Lower leg skin (tissue), 4 donors: ENCODE results near the gene ELAC2. TPM values are rescaled to one million over a fixed set of nuclear protein-coding genes. Genes with fewer than 3 reads are reported as not detected.

Experiments
- DNase-seq, 2 donors: peaks; one replicate each; pipeline ENCODE4 v3.0.0-alpha.2; 2019; ENCODE audit warnings: low spot score in 2 of 2
- H3K4me3 ChIP-seq: fragments of 200-600 bp; sonication (generic); 2 replicates; pipeline ENCODE4 v1.5.1; 2017; ENCODE audit warnings: mild to moderate bottlenecking, low read depth; ENCODE audit not compliant: poor library complexity, severe bottlenecking
- POLR2A ChIP-seq, 2 donors: fragments of 450-650 bp; IDR thresholded peaks; one replicate each; pipeline ENCODE4 v1.6.1; 2016 to 2017; ENCODE audit warnings: antibody characterized with exemption in 2 of 2, mild to moderate bottlenecking in 1 of 2, moderate library complexity in 1 of 2
- WGBS, 2 donors: methylation state at CpG; one replicate each; pipeline ENCODE4 v1.1.5; 2018; 5-methylcytosine and 5-hydroxymethylcytosine counted together
- intact Hi-C: fragments of 100-400 bp; cut with DNase I; formaldehyde crosslinking; loops from one replicate; pipeline ENCODE4 v1.15.0; 2023; ENCODE audit warnings: low total_unique reads
- total RNA-seq, 4 donors: library from RNA; depleted of rRNA; stranded (reverse); fragments of >200 nt; gene quantifications; one replicate each; pipeline ENCODE4 v1.1.0, GENCODE V29; 2016
- TF ChIP-seq, protein P1 (sequence below), 3 donors: fragments of 450-650 bp; IDR thresholded peaks; one replicate each; pipeline ENCODE4 v1.5.1; 2016; ENCODE audit warnings: antibody characterized with exemption in 3 of 3, mild to moderate bottlenecking in 3 of 3, moderate library complexity in 2 of 3

The ELAC2 gene
- total RNA-seq, 4 donors from 2014 or later, result 44.3 to 107 (median 62.0) TPM

GRCh38 chr17:13014801-13015200 lies 3.0 kb downstream of the ELAC2 start:
- peak in 1 of 2 donors; percentile 61 for DNase-seq
- no peak overlapping the region for H3K4me3 ChIP-seq
- 96% methylated on average over 7 of the region's 7 CpGs for WGBS, 2 donors
- intact Hi-C loops, result no loop called here
- TF ChIP-seq POLR2A (IDR thresholded peaks at IDR 0.05), result no peak
- TF ChIP-seq, protein P1, sequence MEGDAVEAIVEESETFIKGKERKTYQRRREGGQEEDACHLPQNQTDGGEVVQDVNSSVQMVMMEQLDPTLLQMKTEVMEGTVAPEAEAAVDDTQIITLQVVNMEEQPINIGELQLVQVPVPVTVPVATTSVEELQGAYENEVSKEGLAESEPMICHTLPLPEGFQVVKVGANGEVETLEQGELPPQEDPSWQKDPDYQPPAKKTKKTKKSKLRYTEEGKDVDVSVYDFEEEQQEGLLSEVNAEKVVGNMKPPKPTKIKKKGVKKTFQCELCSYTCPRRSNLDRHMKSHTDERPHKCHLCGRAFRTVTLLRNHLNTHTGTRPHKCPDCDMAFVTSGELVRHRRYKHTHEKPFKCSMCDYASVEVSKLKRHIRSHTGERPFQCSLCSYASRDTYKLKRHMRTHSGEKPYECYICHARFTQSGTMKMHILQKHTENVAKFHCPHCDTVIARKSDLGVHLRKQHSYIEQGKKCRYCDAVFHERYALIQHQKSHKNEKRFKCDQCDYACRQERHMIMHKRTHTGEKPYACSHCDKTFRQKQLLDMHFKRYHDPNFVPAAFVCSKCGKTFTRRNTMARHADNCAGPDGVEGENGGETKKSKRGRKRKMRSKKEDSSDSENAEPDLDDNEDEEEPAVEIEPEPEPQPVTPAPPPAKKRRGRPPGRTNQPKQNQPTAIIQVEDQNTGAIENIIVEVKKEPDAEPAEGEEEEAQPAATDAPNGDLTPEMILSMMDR (IDR thresholded peaks at IDR 0.05), result no peak

- TF ChIP-seq, protein P1 (IDR thresholded peaks at IDR 0.05), result no peak
- no peak for TF ChIP-seq POLR2A (IDR thresholded peaks at IDR 0.05)
- 88 to 96% methylated on average over 7 of the region's 7 CpGs for WGBS, 2 donors
- intact Hi-C loops, result no loop called here
- DNase-seq, result peak in 1 of 2 donors; percentile 70
- no peak overlapping the region for H3K4me3 ChIP-seq
Measured at GRCh38 chr17:13010959-13011358, 6.9 kb downstream of the ELAC2 start.

DNA sequence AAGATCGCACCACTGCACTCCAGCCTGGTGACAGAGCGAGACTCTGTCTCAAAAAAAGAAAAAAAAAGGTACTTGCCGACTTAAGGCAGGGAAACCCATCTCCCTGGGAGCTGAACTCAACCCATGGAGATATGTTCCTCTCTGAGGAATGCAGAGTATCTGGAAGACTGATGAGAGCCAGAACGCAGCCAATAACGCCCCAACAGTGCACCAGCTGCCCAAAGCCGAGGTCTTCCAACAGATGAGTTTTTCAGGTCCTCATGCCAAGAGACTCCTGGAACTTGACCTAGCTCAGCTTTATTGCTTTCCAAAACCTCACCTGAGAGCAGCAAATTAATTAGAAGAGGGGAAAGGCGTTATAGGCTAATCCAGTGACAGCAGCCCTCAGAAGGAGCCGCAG lies 9.4 kb downstream of the ELAC2 start:
- TF ChIP-seq POLR2A (IDR thresholded peaks at IDR 0.05), result no peak
- TF ChIP-seq, protein P1 (IDR thresholded peaks at IDR 0.05), result no peak
- intact Hi-C loops, result no loop called here
- WGBS, 2 donors, result 88 to 91% methylated on average over 8 of the region's 8 CpGs
- DNase-seq, result no peak
- no peak overlapping the region for H3K4me3 ChIP-seq

- TF ChIP-seq POLR2A (IDR thresholded peaks at IDR 0.05), result no peak
- TF ChIP-seq, protein P1 (IDR thresholded peaks at IDR 0.05), result no peak
- intact Hi-C loops, result no loop called here
Measured at GRCh38 chr17:13005530-13005929, 12.3 kb downstream of the ELAC2 start.

GRCh38 chr17:13004336-13004735 lies 13.5 kb downstream of the ELAC2 start:
- H3K4me3 ChIP-seq, result no peak overlapping the region
- WGBS, 2 donors, result 81 to 86% methylated on average over 4 of the region's 4 CpGs
- TF ChIP-seq, protein P1 (IDR thresholded peaks at IDR 0.05), result no peak
- TF ChIP-seq POLR2A (IDR thresholded peaks at IDR 0.05), result no peak
- DNase-seq, result no peak
- intact Hi-C loops, result no loop called here

More at GRCh38 chr17:13005530-13005929, 12.3 kb downstream of the ELAC2 start:
- WGBS, 2 donors, result 95 to 98% methylated on average over 6 of the region's 6 CpGs
- no peak for DNase-seq
- H3K4me3 ChIP-seq, result no peak overlapping the region

DNA sequence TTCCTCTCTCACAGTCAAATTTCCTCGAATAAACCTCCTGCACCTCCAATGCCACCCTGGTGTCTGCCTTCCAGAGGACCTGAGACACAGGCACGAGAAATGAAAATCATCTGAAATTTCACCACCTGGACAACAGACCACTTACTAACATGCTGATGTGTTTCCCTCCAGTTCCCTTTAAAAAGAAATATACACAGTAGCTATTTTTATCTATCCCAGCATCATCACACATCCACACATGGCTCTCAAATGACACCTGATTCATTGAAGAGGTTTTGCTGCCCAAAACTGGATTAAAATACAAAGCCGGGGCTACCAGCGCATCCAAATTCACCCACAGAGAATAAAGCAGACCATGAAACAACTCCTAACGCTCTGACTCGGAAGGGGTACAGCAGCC lies 13.9 kb downstream of the ELAC2 start:
- no peak overlapping the region for H3K4me3 ChIP-seq
- intact Hi-C loops, result no loop called here
- 87 to 88% methylated on average over 6 of the region's 6 CpGs for WGBS, 2 donors
- TF ChIP-seq POLR2A (IDR thresholded peaks at IDR 0.05), result no peak
- TF ChIP-seq, protein P1 (IDR thresholded peaks at IDR 0.05), result no peak
- DNase-seq, result no peak
